ENCODE measurements around the gene DYNC1I1. TPM values are rescaled to one million over a fixed set of nuclear protein-coding genes. Genes with fewer than 3 reads are reported as not detected.

DYNC1I1 gene
- total and polyA plus RNA-seq, 2 of the 4 experiments (the other 2 are of a cell fraction): under 0.01 to 0.15 TPM

- Histone ChIP-seq H3K79me1 (ENCODE audit: low read depth in 1 of 2, low read length in 2 of 2) (no peaks in the 10 kb centered on the region), H3K4me1 (ENCODE audit: control insufficient read depth, insufficient read depth, low read length) (no peaks in the 10 kb centered on the region), H3K4me2 (ENCODE audit: low read depth, low read length) (no peak overlapping the region), H3K4ac (ENCODE audit: low read depth, low read length) (no peak overlapping the region), H4K20me1 (ENCODE audit: insufficient read depth, low read length) (no peaks in the 10 kb centered on the region), H2AK9ac (replicated peaks; ENCODE audit: low read depth, low read length, poor library complexity) (no peak overlapping the region), H3K27ac (ENCODE audit: insufficient read depth, low read length) (no peak overlapping the region), H3K4me3 (ENCODE audit: insufficient read depth, low read depth, low read length) (no peak overlapping the region), H3K56ac (ENCODE audit: extremely low read depth, insufficient read depth, low read length) (no peak overlapping the region), H2BK20ac (ENCODE audit: low read depth, low read length) (no peak overlapping the region), H2AK5ac (ENCODE audit: low read depth, low read length) (no peak overlapping the region), H3K9me3 (ENCODE audit: control insufficient read depth, insufficient read depth, low read length) (no peaks in the 10 kb centered on the region), H4K5ac (ENCODE audit: low read depth, low read length) (no peak overlapping the region), H3K18ac (ENCODE audit: low read depth, low read length) (no peak overlapping the region), H2BK5ac (ENCODE audit: low read depth, low read length, poor library complexity, severe bottlenecking) (no peak overlapping the region), H2BK15ac (ENCODE audit: low read depth, low read length) (no peak overlapping the region), H3K27me3 (ENCODE audit: control insufficient read depth, insufficient read depth, low read length) (no peaks in the 10 kb centered on the region), H3K23ac (ENCODE audit: low read depth, low read length) (no peak overlapping the region), H2BK120ac (ENCODE audit: low read depth, low read length) (no peak overlapping the region), H2AFZ (replicated peaks; ENCODE audit: low read length, poor library complexity) (no peak overlapping the region), H3K9me1 (ENCODE audit: insufficient read depth, low read length) (no peaks in the 10 kb centered on the region), H3K36me3 (ENCODE audit: control insufficient read depth, insufficient read depth, low read length) (no peaks in the 10 kb centered on the region), H3K9ac (ENCODE audit: low read depth, low read length) (no peak overlapping the region), H4K8ac (ENCODE audit: low read depth in 2 of 2, low read length in 2 of 2) (no peak overlapping the region), H4K91ac (ENCODE audit: insufficient read depth, low read depth, low read length) (no peak overlapping the region), H3K14ac (replicated peaks; ENCODE audit: low read depth, low read length) (no peak overlapping the region)
- ATAC-seq (ENCODE audit: low read depth) (no peak), DNase-seq (no peak)
- in situ Hi-C loops (cut with MboI; ENCODE audit: low sequenced_read_pairs) (no loop called here), intact Hi-C loops (cut with micrococcal nuclease) (no loop called here), dilution Hi-C loops (cut with HindIII; ENCODE audit: low sequenced_read_pairs, unreplicated experiment) (no loop called here)
- POLR2A ChIA-PET (ENCODE audit: unreplicated experiment): no interaction called here
- CTCF ChIA-PET: no interaction called here
- WGBS, 2 experiments (ENCODE audit: extremely low coverage in 2 of 2, insufficient read length in 1 of 2): no CpG with 5 or more reads among the region's 3 CpGs
- no TSS peak for BruUV-seq (replicated peaks)
- TF ChIP-seq SMC3 (IDR thresholded peaks at IDR 0.05; ENCODE audit: low read depth, low read length) (no peak), MXI1 (IDR thresholded peaks at IDR 0.05; ENCODE audit: borderline replicate concordance, low read depth, low read length) (no peak), ELK1 (IDR thresholded peaks at IDR 0.05; ENCODE audit: borderline replicate concordance, low read depth, low read length) (no peak), MAFK (IDR thresholded peaks at IDR 0.05; ENCODE audit: low read depth, low read length) (no peak), MAZ (IDR thresholded peaks at IDR 0.05; ENCODE audit: borderline replicate concordance, low read depth, low read length) (no peak), RCOR1 (IDR thresholded peaks at IDR 0.05; ENCODE audit: insufficient replicate concordance, low read length) (no peak), USF2 (IDR thresholded peaks at IDR 0.05; ENCODE audit: low read depth, low read length) (no peak), POLR2A (IDR thresholded peaks at IDR 0.05; ENCODE audit: low read depth, low read length) (no peak), BHLHE40 (IDR thresholded peaks at IDR 0.05; ENCODE audit: low read depth, low read length) (no peak), RFX5 (IDR thresholded peaks at IDR 0.05; ENCODE audit: low read depth, low read length) (no peak), CTCF (conservative IDR thresholded peaks at IDR 0.05; ENCODE audit: low read depth, low read length) (no peak), CHD1 (IDR thresholded peaks at IDR 0.05; ENCODE audit: low read depth, low read length) (no peak), CEBPB (IDR thresholded peaks at IDR 0.05; ENCODE audit: low read depth, low read length) (no peak)
Observed at GRCh38 chr7:95822717-95823116, 50.4 kb downstream of the DYNC1I1 start.
